Prostate gland (tissue), 2 donors: ENCODE measurements around the gene GOLGA1. TPM values are rescaled to one million over a fixed set of nuclear protein-coding genes. Genes with fewer than 3 reads are reported as not detected.

ENCODE experiments used
- DNase-seq: peaks from one replicate; pipeline ENCODE4 v3.0.0-alpha.2; 2019; ENCODE audit warnings: low spot score
- H3K27ac ChIP-seq, 2 donors: fragments of 200-600 bp; sonication (generic); 2 replicates each; pipeline ENCODE4 v1.5.1; 2017 to 2019
- H3K27me3 ChIP-seq: fragments of 200-600 bp; sonication (generic); replicated peaks from 2 replicates; pipeline ENCODE4 v1.5.1; 2019; ENCODE audit not compliant: insufficient read depth
- H3K36me3 ChIP-seq, 2 donors: fragments of 200-600 bp; sonication (generic); 1 replicate in 1 of 2; 2 replicates in 1 of 2; pipeline versions ENCODE4 v1.5.1 to v1.8.1; 2017 to 2019
- H3K4me1 ChIP-seq: fragments of 200-600 bp; sonication (generic); replicated peaks from 2 replicates; pipeline ENCODE4 v1.5.1; 2019
- H3K4me3 ChIP-seq, 2 donors: fragments of 200-600 bp; sonication (generic); 2 replicates each; pipeline ENCODE4 v1.5.1; 2017 to 2019
- H3K9me3 ChIP-seq: fragments of 200-600 bp; sonication (generic); 2 replicates; pipeline ENCODE4 v1.5.1; 2017
- CTCF ChIP-seq, 4 experiments: fragments of 200-600 bp in 2 of 4; fragments of 450-650 bp in 2 of 4; sonication (generic) in 2 of 4; IDR thresholded peaks; 1 replicate in 3 of 4; 2 replicates in 1 of 4; pipeline ENCODE4 v1.5.1; 2016 to 2019; ENCODE audit warnings: antibody characterized with exemption in 4 of 4, mild to moderate bottlenecking in 2 of 4, moderate library complexity in 2 of 4
- POLR2A ChIP-seq: fragments of 450-650 bp; IDR thresholded peaks from one replicate; pipeline ENCODE4 v1.6.1; 2016; ENCODE audit warnings: antibody characterized with exemption, mild to moderate bottlenecking
- POLR2AphosphoS5 ChIP-seq: sonication (generic); formaldehyde crosslinking; IDR thresholded peaks from one replicate; pipeline ENCODE4 v1.6.1; 2017; ENCODE audit warnings: antibody characterized with exemption
- WGBS: methylation state at CpG from one replicate; pipeline ENCODE4 v1.1.5; 2018; 5-methylcytosine and 5-hydroxymethylcytosine counted together
- intact Hi-C: fragments of 100-400 bp; cut with DNase I; formaldehyde crosslinking; loops from one replicate; pipeline ENCODE4 v1.14.2; 2022
- total RNA-seq, 2 donors: library from RNA; depleted of rRNA; stranded (reverse); fragments of >200 nt; gene quantifications; one replicate each; pipeline ENCODE4 v1.1.0, GENCODE V29; 2016

GOLGA1 gene
- total RNA-seq, 2 donors from 2014 or later: 12.5 to 28.3 TPM

GRCh38 chr9:124949387-124949786, 8.5 kb upstream of the GOLGA1 start:
- Histone ChIP-seq H3K36me3 (no peaks in the 10 kb centered on the region), H3K27me3 (no peaks in the 10 kb centered on the region), H3K4me1 (no peaks in the 10 kb centered on the region), H3K9me3 (no peaks in the 10 kb centered on the region), H3K4me3 (no peak overlapping the region), H3K27ac (no peak overlapping the region)
- WGBS: 89% methylated on average over 2 of the region's 2 CpGs
- intact Hi-C loops: loop anchor here (10.0 kb wide), 2 partner anchors 85 to 535 kb away; partner anchors contain the start of genes ARPC5L, PSMB7 and RPL35
- no peak for DNase-seq
- TF ChIP-seq POLR2A: no peak
- TF ChIP-seq POLR2AphosphoS5: no peak
- no peak for TF ChIP-seq CTCF (IDR thresholded peaks at IDR 0.05)

- intact Hi-C loops: loop anchor here (10.0 kb wide), 2 partner anchors 83 to 533 kb away; partner anchors contain the start of genes ARPC5L, PSMB7 and RPL35
- Histone ChIP-seq H3K27ac (no peak overlapping the region), H3K27me3 (no peaks in the 10 kb centered on the region), H3K4me3 (no peak overlapping the region), H3K36me3 (no peaks in the 10 kb centered on the region), H3K4me1 (no peaks in the 10 kb centered on the region), H3K9me3 (no peaks in the 10 kb centered on the region)
- WGBS: 84% methylated on average over 5 of the region's 5 CpGs
- DNase-seq: no peak
- TF ChIP-seq CTCF (IDR thresholded peaks at IDR 0.05): no peak
- no peak for TF ChIP-seq POLR2AphosphoS5
- no peak for TF ChIP-seq POLR2A
These were observed 7.0 kb upstream of the GOLGA1 start for GRCh38 chr9:124947727-124948391.

DNA sequence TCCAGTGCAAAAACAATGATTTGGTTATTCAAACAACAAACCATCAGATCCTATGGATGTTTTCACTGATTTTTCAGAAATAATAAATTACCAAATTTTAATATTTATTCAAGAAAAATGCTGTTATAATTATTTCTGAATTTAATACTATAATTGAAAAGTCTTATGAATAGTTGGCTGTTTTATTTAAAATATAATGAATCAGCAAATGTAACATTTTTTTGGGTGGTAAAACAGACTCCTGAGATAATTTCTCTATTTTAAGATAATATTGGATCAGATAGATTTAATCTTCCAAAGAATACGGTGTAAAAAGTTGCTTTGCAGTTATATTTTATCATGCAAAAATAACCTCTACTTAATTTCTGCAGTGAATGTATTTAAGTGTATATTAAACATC, 5.3 kb upstream of the GOLGA1 start:
- H3K27ac ChIP-seq: no peak overlapping the region
- no peaks in the 10 kb centered on the region for H3K4me1 ChIP-seq
- H3K4me3 ChIP-seq: no peak overlapping the region
- H3K27me3 ChIP-seq: no peaks in the 10 kb centered on the region
- 73% methylated on average over 1 of the region's 1 CpG for WGBS
- intact Hi-C loops: loop anchor here (10.0 kb wide), 2 partner anchors 81 to 531 kb away; partner anchors contain the start of genes ARPC5L, PSMB7 and RPL35
- DNase-seq: no peak
- H3K9me3 ChIP-seq: no peaks in the 10 kb centered on the region
- no peaks in the 10 kb centered on the region for H3K36me3 ChIP-seq
- TF ChIP-seq POLR2A (no peak), CTCF (IDR thresholded peaks at IDR 0.05) (no peak), POLR2AphosphoS5 (no peak)

DNA sequence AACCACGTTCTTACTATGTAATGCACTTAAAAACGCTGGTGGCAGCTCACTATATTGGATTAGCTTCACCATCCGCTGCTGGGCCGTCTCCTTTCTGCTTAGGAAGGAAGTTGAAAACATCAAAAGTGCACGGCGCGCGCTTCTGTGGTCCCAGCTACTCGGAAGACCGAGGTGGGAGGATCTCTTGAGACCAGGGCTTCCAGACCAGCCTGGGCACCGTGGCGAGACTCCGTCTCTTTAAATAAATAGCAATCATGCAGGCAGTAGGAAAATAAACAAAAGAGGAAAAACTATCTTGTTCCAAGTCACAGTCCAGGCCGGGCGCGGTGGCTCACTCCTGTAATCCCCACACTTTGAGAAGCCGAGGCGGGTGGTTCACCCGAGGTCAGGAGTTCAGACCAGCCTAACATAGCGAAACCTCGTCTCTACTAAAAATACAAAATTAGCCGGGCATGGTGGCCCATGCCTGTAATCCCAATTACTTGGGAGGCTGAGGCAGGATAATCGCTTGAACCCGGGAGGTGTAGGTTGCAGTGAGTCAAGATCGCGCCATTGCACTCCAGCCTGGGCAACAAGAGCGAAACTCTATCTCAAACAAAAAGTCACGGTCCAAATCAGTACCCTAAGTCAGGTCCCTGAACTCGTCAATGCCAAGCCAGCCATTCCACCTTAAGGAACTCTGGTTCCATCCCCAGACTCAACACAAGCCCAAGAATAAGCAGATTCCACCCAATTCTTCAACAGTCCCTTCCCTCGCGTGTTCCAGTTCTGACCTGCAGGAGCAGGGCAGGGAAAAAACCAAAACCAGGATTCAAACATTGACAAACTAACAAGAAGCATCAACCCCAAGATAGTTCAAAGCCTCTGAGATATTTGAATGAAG, 1.0 kb upstream of the GOLGA1 start:
- TF ChIP-seq CTCF (IDR thresholded peaks at IDR 0.05) (no peak), POLR2A (no peak), POLR2AphosphoS5 (no peak)
- no peaks in the 10 kb centered on the region for H3K4me1 ChIP-seq
- intact Hi-C loops: loop anchor here (5.0 to 10.0 kb wide), 3 partner anchors 77 to 527 kb away; partner anchors contain the start of genes ARPC5L, PSMB7 and RPL35
- H3K9me3 ChIP-seq: no peaks in the 10 kb centered on the region
- H3K27me3 ChIP-seq: no peaks in the 10 kb centered on the region
- H3K27ac ChIP-seq: peak overlapping the region; percentile 96
- peak; percentile 41 for DNase-seq
- H3K36me3 ChIP-seq: no peaks in the 10 kb centered on the region
- WGBS: 13% methylated on average over 31 of the region's 31 CpGs
- peak overlapping the region; percentile 79 to 81 for H3K4me3 ChIP-seq
